ENCODE measurements around the gene ANKH. TPM values are rescaled to one million over a fixed set of nuclear protein-coding genes. Genes with fewer than 3 reads are reported as not detected.

Gene ANKH
- total and polyA plus RNA-seq, 4 donors = 9.3 to 57.1 (median 37.4) TPM

DNA sequence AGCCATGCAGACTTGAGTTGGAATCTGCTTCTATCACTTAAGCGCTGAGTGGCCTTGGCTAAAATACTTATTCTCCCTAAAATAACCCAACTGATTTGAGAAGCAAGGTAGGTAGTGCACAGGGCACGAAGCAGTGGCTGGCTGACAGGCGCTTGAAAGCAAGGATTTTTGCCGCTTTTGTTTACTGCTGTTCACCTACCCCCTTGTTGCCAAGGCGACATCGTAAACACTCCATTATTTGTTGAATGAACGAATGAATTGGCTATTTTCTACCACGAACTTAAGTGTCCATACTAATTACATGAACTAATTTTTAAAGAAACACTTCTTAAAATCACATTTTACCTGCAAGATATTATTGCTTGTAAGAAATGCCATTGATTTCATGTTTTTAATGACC, 98.0 kb downstream of the ANKH start:
- DNase-seq (ENCODE audit: low spot score) = no peak
- no peak overlapping the region for H3K27ac ChIP-seq (ENCODE audit: low read depth in 1 of 2, low read length in 2 of 2)
- TF ChIP-seq NR2F2 (IDR thresholded peaks at IDR 0.05) (no peak), RXRA (IDR thresholded peaks at IDR 0.05) (no peak), FOXA2 (IDR thresholded peaks at IDR 0.05) (no peak)
- TF ChIP-seq, protein P1, sequence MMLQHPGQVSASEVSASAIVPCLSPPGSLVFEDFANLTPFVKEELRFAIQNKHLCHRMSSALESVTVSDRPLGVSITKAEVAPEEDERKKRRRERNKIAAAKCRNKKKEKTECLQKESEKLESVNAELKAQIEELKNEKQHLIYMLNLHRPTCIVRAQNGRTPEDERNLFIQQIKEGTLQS (IDR thresholded peaks at IDR 0.05) = no peak
- TF ChIP-seq, protein P2, sequence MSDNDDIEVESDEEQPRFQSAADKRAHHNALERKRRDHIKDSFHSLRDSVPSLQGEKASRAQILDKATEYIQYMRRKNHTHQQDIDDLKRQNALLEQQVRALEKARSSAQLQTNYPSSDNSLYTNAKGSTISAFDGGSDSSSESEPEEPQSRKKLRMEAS (IDR thresholded peaks at IDR 0.05) = no peak
- TF ChIP-seq, protein P3, sequence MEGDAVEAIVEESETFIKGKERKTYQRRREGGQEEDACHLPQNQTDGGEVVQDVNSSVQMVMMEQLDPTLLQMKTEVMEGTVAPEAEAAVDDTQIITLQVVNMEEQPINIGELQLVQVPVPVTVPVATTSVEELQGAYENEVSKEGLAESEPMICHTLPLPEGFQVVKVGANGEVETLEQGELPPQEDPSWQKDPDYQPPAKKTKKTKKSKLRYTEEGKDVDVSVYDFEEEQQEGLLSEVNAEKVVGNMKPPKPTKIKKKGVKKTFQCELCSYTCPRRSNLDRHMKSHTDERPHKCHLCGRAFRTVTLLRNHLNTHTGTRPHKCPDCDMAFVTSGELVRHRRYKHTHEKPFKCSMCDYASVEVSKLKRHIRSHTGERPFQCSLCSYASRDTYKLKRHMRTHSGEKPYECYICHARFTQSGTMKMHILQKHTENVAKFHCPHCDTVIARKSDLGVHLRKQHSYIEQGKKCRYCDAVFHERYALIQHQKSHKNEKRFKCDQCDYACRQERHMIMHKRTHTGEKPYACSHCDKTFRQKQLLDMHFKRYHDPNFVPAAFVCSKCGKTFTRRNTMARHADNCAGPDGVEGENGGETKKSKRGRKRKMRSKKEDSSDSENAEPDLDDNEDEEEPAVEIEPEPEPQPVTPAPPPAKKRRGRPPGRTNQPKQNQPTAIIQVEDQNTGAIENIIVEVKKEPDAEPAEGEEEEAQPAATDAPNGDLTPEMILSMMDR (IDR thresholded peaks at IDR 0.05; ENCODE audit: low read depth, low read length, missing input control) = no peak
- H3K9me3 ChIP-seq (ENCODE audit: control insufficient read depth in 4 of 4, low read length in 3 of 4) = no peaks in the 10 kb centered on the region
- no peaks in the 10 kb centered on the region for H3K36me3 ChIP-seq (ENCODE audit: control insufficient read depth in 4 of 4, insufficient read depth in 3 of 4, low read depth in 1 of 4, low read length in 3 of 4)
- H3K4me3 ChIP-seq (ENCODE audit: low read depth in 1 of 3, low read length in 3 of 3) = no peak overlapping the region
- no peaks in the 10 kb centered on the region for H3K27me3 ChIP-seq (ENCODE audit: control insufficient read depth in 4 of 4, insufficient read depth in 4 of 4, low read length in 3 of 4)
- no peak overlapping the region for H3K9ac ChIP-seq (ENCODE audit: low read depth in 1 of 2, low read length in 2 of 2)
- WGBS = 80% methylated on average over 8 of the region's 8 CpGs
- H3K4me1 ChIP-seq (ENCODE audit: control insufficient read depth in 4 of 4, insufficient read depth in 4 of 4, low read length in 3 of 4) = peaks cover 6 to 18% (median 11%) of the 10 kb centered on the region in 4 donors

DNA sequence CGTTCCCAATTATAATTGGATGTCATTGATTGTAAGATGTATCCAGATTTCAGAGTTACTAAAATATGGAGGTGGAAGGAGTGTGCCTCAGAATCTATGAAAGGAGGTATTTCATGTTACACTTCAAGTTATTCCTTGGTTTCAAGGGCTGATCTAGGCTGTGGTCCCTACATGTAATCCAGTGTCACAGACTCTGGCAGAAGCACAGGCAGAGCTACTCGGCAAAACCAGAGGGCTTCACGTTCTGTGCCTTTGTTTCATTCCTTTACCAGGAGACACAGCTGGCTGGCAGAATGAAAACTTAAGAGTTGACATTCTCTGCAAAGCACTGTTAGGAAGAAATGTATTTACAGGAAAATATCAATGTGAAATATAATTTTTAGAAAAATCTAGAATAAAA, 99.6 kb downstream of the ANKH start:
- DNase-seq (ENCODE audit: low spot score) = no peak
- 98% methylated on average over 3 of the region's 3 CpGs for WGBS
- Histone ChIP-seq H3K4me1 (ENCODE audit: control insufficient read depth in 4 of 4, insufficient read depth in 4 of 4, low read length in 3 of 4) (peaks cover 0 to 4% (median 3%) of the 10 kb centered on the region in 4 donors), H3K9me3 (ENCODE audit: control insufficient read depth in 4 of 4, low read length in 3 of 4) (no peaks in the 10 kb centered on the region), H3K27me3 (ENCODE audit: control insufficient read depth in 4 of 4, insufficient read depth in 4 of 4, low read length in 3 of 4) (no peaks in the 10 kb centered on the region), H3K27ac (ENCODE audit: low read depth in 1 of 2, low read length in 2 of 2) (no peak overlapping the region), H3K9ac (ENCODE audit: low read depth in 1 of 2, low read length in 2 of 2) (no peak overlapping the region), H3K4me3 (ENCODE audit: low read depth in 1 of 3, low read length in 3 of 3) (no peak overlapping the region), H3K36me3 (ENCODE audit: control insufficient read depth in 4 of 4, insufficient read depth in 3 of 4, low read depth in 1 of 4, low read length in 3 of 4) (peaks cover 0 to 5% (median 0%) of the 10 kb centered on the region in 4 donors)
- TF ChIP-seq YY1 (IDR thresholded peaks at IDR 0.05) (no peak), EGR1 (IDR thresholded peaks at IDR 0.05; ENCODE audit: low read depth in 2 of 2) (no peak), FOXA2 (IDR thresholded peaks at IDR 0.05) (no peak), HNF4A (conservative IDR thresholded peaks at IDR 0.05) (no peak), JUND (IDR thresholded peaks at IDR 0.05) (no peak), SP1 (IDR thresholded peaks at IDR 0.05) (no peak)
- TF ChIP-seq, protein P4, sequence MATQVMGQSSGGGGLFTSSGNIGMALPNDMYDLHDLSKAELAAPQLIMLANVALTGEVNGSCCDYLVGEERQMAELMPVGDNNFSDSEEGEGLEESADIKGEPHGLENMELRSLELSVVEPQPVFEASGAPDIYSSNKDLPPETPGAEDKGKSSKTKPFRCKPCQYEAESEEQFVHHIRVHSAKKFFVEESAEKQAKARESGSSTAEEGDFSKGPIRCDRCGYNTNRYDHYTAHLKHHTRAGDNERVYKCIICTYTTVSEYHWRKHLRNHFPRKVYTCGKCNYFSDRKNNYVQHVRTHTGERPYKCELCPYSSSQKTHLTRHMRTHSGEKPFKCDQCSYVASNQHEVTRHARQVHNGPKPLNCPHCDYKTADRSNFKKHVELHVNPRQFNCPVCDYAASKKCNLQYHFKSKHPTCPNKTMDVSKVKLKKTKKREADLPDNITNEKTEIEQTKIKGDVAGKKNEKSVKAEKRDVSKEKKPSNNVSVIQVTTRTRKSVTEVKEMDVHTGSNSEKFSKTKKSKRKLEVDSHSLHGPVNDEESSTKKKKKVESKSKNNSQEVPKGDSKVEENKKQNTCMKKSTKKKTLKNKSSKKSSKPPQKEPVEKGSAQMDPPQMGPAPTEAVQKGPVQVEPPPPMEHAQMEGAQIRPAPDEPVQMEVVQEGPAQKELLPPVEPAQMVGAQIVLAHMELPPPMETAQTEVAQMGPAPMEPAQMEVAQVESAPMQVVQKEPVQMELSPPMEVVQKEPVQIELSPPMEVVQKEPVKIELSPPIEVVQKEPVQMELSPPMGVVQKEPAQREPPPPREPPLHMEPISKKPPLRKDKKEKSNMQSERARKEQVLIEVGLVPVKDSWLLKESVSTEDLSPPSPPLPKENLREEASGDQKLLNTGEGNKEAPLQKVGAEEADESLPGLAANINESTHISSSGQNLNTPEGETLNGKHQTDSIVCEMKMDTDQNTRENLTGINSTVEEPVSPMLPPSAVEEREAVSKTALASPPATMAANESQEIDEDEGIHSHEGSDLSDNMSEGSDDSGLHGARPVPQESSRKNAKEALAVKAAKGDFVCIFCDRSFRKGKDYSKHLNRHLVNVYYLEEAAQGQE (IDR thresholded peaks at IDR 0.05) = no peak
- TF ChIP-seq, protein P1 (IDR thresholded peaks at IDR 0.05) = no peak
- TF ChIP-seq, protein P2 (IDR thresholded peaks at IDR 0.05) = no peak
